H9 (cell line): ENCODE data around the gene MYH15. TPM values are rescaled to one million over a fixed set of nuclear protein-coding genes. Genes with fewer than 3 reads are reported as not detected.

Experiments used
- DNase-seq: peaks from one replicate; pipeline ENCODE4 v3.0.0-alpha.2; 2017
- H2AFZ ChIP-seq: one replicate; pipeline ENCODE4 v1.6.1; 2013; ENCODE audit warnings: mild to moderate bottlenecking, low read length, control low read depth, moderate library complexity
- H2AK5ac ChIP-seq: 2 replicates; pipeline ENCODE4 v1.6.1; 2013; ENCODE audit warnings: low read length, control low read depth, mixed read lengths; ENCODE audit not compliant: insufficient read length
- H2BK120ac ChIP-seq: one replicate; pipeline ENCODE4 v1.6.1; 2013; ENCODE audit warnings: low read depth, mild to moderate bottlenecking, low read length, control low read depth, inconsistent platforms; ENCODE audit not compliant: poor library complexity, severe bottlenecking
- H2BK12ac ChIP-seq: 2 replicates; pipeline ENCODE4 v1.6.1; 2013; ENCODE audit warnings: low read length, control low read depth, mixed read lengths, low read depth; ENCODE audit not compliant: insufficient read length
- H2BK15ac ChIP-seq: 2 replicates; pipeline ENCODE4 v1.6.1; 2013; ENCODE audit warnings: low read depth, low read length, control low read depth
- H2BK20ac ChIP-seq: one replicate; pipeline ENCODE4 v1.6.1; 2013; ENCODE audit warnings: low read depth, mild to moderate bottlenecking, low read length, control low read depth, inconsistent platforms; ENCODE audit not compliant: poor library complexity, severe bottlenecking
- H2BK5ac ChIP-seq: 2 replicates; pipeline ENCODE4 v1.6.1; 2013; ENCODE audit warnings: low read length, control low read depth, mixed read lengths; ENCODE audit not compliant: insufficient read length
- H3K14ac ChIP-seq: 2 replicates; pipeline ENCODE4 v1.6.1; 2013; ENCODE audit warnings: low read length, control low read depth; ENCODE audit not compliant: insufficient read depth
- H3K18ac ChIP-seq: 2 replicates; pipeline ENCODE4 v1.6.1; 2013; ENCODE audit warnings: low read depth, mild to moderate bottlenecking, mixed read lengths, low read length, control low read depth; ENCODE audit not compliant: insufficient read length
- H3K23ac ChIP-seq: 2 replicates; pipeline ENCODE4 v1.6.1; 2013; ENCODE audit warnings: low read length, control low read depth, mixed read lengths, low read depth; ENCODE audit not compliant: insufficient read length
- H3K23me2 ChIP-seq: 2 replicates; pipeline ENCODE4 v1.6.1; 2013; ENCODE audit warnings: low read depth, mild to moderate bottlenecking, mixed read lengths, low read length, control low read depth; ENCODE audit not compliant: insufficient read length, poor library complexity, severe bottlenecking
- H3K27ac ChIP-seq: 2 replicates; pipeline ENCODE4 v1.5.1; 2013; ENCODE audit warnings: low read length, control low read depth, mixed read lengths, low read depth; ENCODE audit not compliant: insufficient read length
- H3K27me3 ChIP-seq: 2 replicates; pipeline ENCODE4 v1.6.1; 2013; ENCODE audit warnings: low read length, control low read depth, inconsistent platforms; ENCODE audit not compliant: insufficient read depth
- H3K4ac ChIP-seq: 2 replicates; pipeline ENCODE4 v1.6.1; 2013; ENCODE audit warnings: low read depth, mild to moderate bottlenecking, control low read depth, inconsistent platforms, low read length, moderate library complexity
- H3K4me1 ChIP-seq: 2 replicates; pipeline ENCODE4 v1.6.1; 2013; ENCODE audit warnings: low read length, control low read depth, inconsistent platforms; ENCODE audit not compliant: insufficient read depth
- H3K4me2 ChIP-seq: 2 replicates; pipeline ENCODE4 v1.6.1; 2013; ENCODE audit warnings: low read length, control low read depth, mixed read lengths; ENCODE audit not compliant: insufficient read length, insufficient read depth
- H3K56ac ChIP-seq: 2 replicates; pipeline ENCODE4 v1.6.1; 2013; ENCODE audit warnings: low read depth, mild to moderate bottlenecking, mixed read lengths, low read length, control low read depth; ENCODE audit not compliant: insufficient read length
- H3K79me1 ChIP-seq: 2 replicates; pipeline ENCODE4 v1.6.1; 2013; ENCODE audit warnings: low read depth, mild to moderate bottlenecking, moderate library complexity, low read length, control low read depth, inconsistent platforms; ENCODE audit not compliant: insufficient read depth, poor library complexity, severe bottlenecking
- H3K79me2 ChIP-seq: 2 replicates; pipeline ENCODE4 v1.6.1; 2013; ENCODE audit warnings: low read length, control low read depth, inconsistent platforms; ENCODE audit not compliant: insufficient read depth
- H3K9ac ChIP-seq: 2 replicates; pipeline ENCODE4 v1.6.1; 2013; ENCODE audit warnings: low read length, control low read depth, mixed read lengths; ENCODE audit not compliant: insufficient read length; ENCODE audit errors: extremely low read depth
- H3K9me3 ChIP-seq: one replicate; pipeline ENCODE4 v1.6.1; 2013; ENCODE audit warnings: low read depth, low read length, inconsistent platforms; ENCODE audit not compliant: control insufficient read depth
- H3T11ph ChIP-seq: one replicate; pipeline ENCODE4 v1.6.1; 2013; ENCODE audit warnings: mild to moderate bottlenecking, low read length, control low read depth, inconsistent platforms
- H4K20me1 ChIP-seq: one replicate; pipeline ENCODE4 v1.6.1; 2013; ENCODE audit not compliant: control insufficient read depth, insufficient read length, insufficient read depth
- H4K5ac ChIP-seq: 2 replicates; pipeline ENCODE4 v1.6.1; 2013; ENCODE audit warnings: low read depth, mild to moderate bottlenecking, mixed read lengths, low read length, control low read depth; ENCODE audit not compliant: insufficient read length
- H4K8ac ChIP-seq: replicated peaks from 2 replicates; pipeline ENCODE4 v1.6.1; 2013; ENCODE audit warnings: low read length, control low read depth, mixed read lengths, low read depth; ENCODE audit not compliant: insufficient read length
- H4K91ac ChIP-seq: 2 replicates; pipeline ENCODE4 v1.6.1; 2013; ENCODE audit warnings: low read depth, mild to moderate bottlenecking, moderate library complexity, mixed read lengths, low read length, control low read depth; ENCODE audit not compliant: insufficient read length
- H3K27ac Mint-ChIP-seq, 3 experiments: 2 replicates in 2 of 3; 3 replicates in 1 of 3; pipeline ENCODE4 v1.8.0; 2020 to 2021; ENCODE audit warnings: mixed read lengths in 3 of 3, mild to moderate bottlenecking in 1 of 3, moderate library complexity in 1 of 3
- H3K27me3 Mint-ChIP-seq: 2 replicates; pipeline ENCODE4 v1.8.0; 2021; ENCODE audit warnings: low read depth, mild to moderate bottlenecking, moderate library complexity, mixed read lengths
- H3K36me3 Mint-ChIP-seq, 3 experiments: 2 replicates in 2 of 3; 3 replicates in 1 of 3; pipeline ENCODE4 v1.8.0; 2020 to 2021; ENCODE audit warnings: low read depth in 3 of 3, mixed read lengths in 3 of 3; ENCODE audit not compliant: insufficient read depth in 1 of 3
- H3K4me1 Mint-ChIP-seq, 2 experiments: 2 replicates each; pipeline ENCODE4 v1.8.0; 2020; ENCODE audit warnings: mixed read lengths in 2 of 2
- H3K4me3 Mint-ChIP-seq, 2 experiments: 2 replicates in 1 of 2; 3 replicates in 1 of 2; pipeline ENCODE4 v1.8.0; 2020 to 2021; ENCODE audit warnings: mild to moderate bottlenecking in 2 of 2, mixed read lengths in 2 of 2, moderate library complexity in 1 of 2
- H3K9me3 Mint-ChIP-seq, 2 experiments: 2 replicates in 1 of 2; 3 replicates in 1 of 2; pipeline ENCODE4 v1.8.0; 2020; ENCODE audit warnings: mild to moderate bottlenecking in 2 of 2, mixed read lengths in 2 of 2, moderate library complexity in 1 of 2
- CTCF ChIP-seq: fragments of 200-600 bp; sonication (generic); conservative IDR thresholded peaks from 3 replicates; pipeline ENCODE4 v1.8.0; 2021; ENCODE audit warnings: antibody characterized with exemption, mild to moderate bottlenecking
- WGBS: extraction: QIAGEN DNeasy Blood & Tissue Kit; methylation state at CpG from one replicate; pipeline ENCODE4 v1.1.7; 2013; ENCODE audit warnings: missing lambda C conversion rate, low lambda C conversion rate, mixed read lengths; ENCODE audit not compliant: insufficient read length; ENCODE audit errors: extremely low coverage; 5-methylcytosine and 5-hydroxymethylcytosine counted together
- total RNA-seq: library from RNA; stranded (reverse); gene quantifications from 2 replicates; pipeline ENCODE4 v1.2.1, GENCODE V29; 2021

The MYH15 gene
- total RNA-seq, 1 experiment from 2014 or later: 0.13 TPM

GRCh38 chr3:108403686-108404345 lies 106.6 kb downstream of the MYH15 start:
- no peak overlapping the region for H3K9ac ChIP-seq
- H2AFZ ChIP-seq: no peak overlapping the region
- Mint-ChIP-seq H3K4me1 (peaks cover 15 to 18% of the 10 kb centered on the region in 2 experiments), H3K36me3 (no peaks in the 10 kb centered on the region), H3K4me3 (no peak overlapping the region), H3K27me3 (no peaks in the 10 kb centered on the region), H3K27ac (no peak overlapping the region), H3K9me3 (no peaks in the 10 kb centered on the region)
- H3K18ac ChIP-seq: no peak overlapping the region
- no peak overlapping the region for H3K14ac ChIP-seq
- H3K23ac ChIP-seq: no peak overlapping the region
- H2BK15ac ChIP-seq: no peak overlapping the region
- TF ChIP-seq CTCF: no peak
- no peaks in the 10 kb centered on the region for H3K79me2 ChIP-seq
- no peak overlapping the region for H2BK120ac ChIP-seq
- H3T11ph ChIP-seq: no peak overlapping the region
- H3K27ac ChIP-seq: no peak overlapping the region
- no peak overlapping the region for H4K91ac ChIP-seq
- no peak overlapping the region for H2BK20ac ChIP-seq
- H3K9me3 ChIP-seq: no peaks in the 10 kb centered on the region
- no peak overlapping the region for H3K56ac ChIP-seq
- H3K79me1 ChIP-seq: no peaks in the 10 kb centered on the region
- no peaks in the 10 kb centered on the region for H3K27me3 ChIP-seq
- peaks cover 2% of the 10 kb centered on the region; the same call in 1 of the 2 replicates for H3K4me1 ChIP-seq
- no peak for DNase-seq
- no peaks in the 10 kb centered on the region for H4K20me1 ChIP-seq
- H3K4ac ChIP-seq: no peak overlapping the region
- H2BK5ac ChIP-seq: no peak overlapping the region
- no peaks in the 10 kb centered on the region for H3K23me2 ChIP-seq
- no peak overlapping the region for H3K4me2 ChIP-seq
- no peak overlapping the region for H2BK12ac ChIP-seq
- H2AK5ac ChIP-seq: no peak overlapping the region
- no CpG with 5 or more reads among the region's 4 CpGs for WGBS
- no peak overlapping the region for H4K5ac ChIP-seq
- no peak overlapping the region for H4K8ac ChIP-seq
